Measurements from ENCODE around the gene HTR2C. TPM values are rescaled to one million over a fixed set of nuclear protein-coding genes. Genes with fewer than 3 reads are reported as not detected.

The HTR2C gene
- polyA plus RNA-seq, 2 of the 4 experiments (the other 2 are of a cell fraction): not detected

GRCh38 chrX:114582698-114583395, 1.0 kb upstream of the HTR2C start:
- H3K4me2 ChIP-seq: no peak overlapping the region
- ChIA-PET CTCF (no interaction called here), POLR2A (no interaction called here)
- H3K27ac ChIP-seq: no peak overlapping the region
- ATAC-seq (no peak), DNase-seq (ENCODE audit: low read depth in 1 of 2, low spot score in 1 of 2) (no peak), FAIRE-seq (no peak)
- TF ChIP-seq FOSB (CRISPR knock-in tag; IDR thresholded peaks at IDR 0.05): no peak
- no peak for TF ChIP-seq ZFP36 (IDR thresholded peaks at IDR 0.05; ENCODE audit: borderline replicate concordance, partially characterized antibody)
- TF ChIP-seq POLR2AphosphoS2 (conservative IDR thresholded peaks at IDR 0.05; ENCODE audit: low read length): no peak
- TF ChIP-seq ESRRA (IDR thresholded peaks at IDR 0.05; ENCODE audit: borderline replicate concordance, low read length): no peak
- TF ChIP-seq EP300 (IDR thresholded peaks at IDR 0.05): no peak
- no peak for TF ChIP-seq CBX8 (IDR thresholded peaks at IDR 0.05)
- no peak for TF ChIP-seq REST (IDR thresholded peaks at IDR 0.05)
- TF ChIP-seq EHMT2 (IDR thresholded peaks at IDR 0.05; ENCODE audit: low read depth): no peak
- no peak for TF ChIP-seq RCOR1 (IDR thresholded peaks at IDR 0.05; ENCODE audit: low read depth, low read length)
- TF ChIP-seq SREBF2 (IDR thresholded peaks at IDR 0.05): no peak
- no peak for TF ChIP-seq KDM5A (IDR thresholded peaks at IDR 0.05)
- no peak for TF ChIP-seq ELK1 (IDR thresholded peaks at IDR 0.05; ENCODE audit: low read depth, low read length)
- TF ChIP-seq ATOH8 (CRISPR knock-in tag; IDR thresholded peaks at IDR 0.05; ENCODE audit: low read depth): no peak
- TF ChIP-seq ZC3H11A (IDR thresholded peaks at IDR 0.05): no peak
- no peak for TF ChIP-seq RAD21 (conservative IDR thresholded peaks at IDR 0.05 in 1 of 2, IDR thresholded peaks at IDR 0.05 in 1 of 2)
- TF ChIP-seq HES2 (IDR thresholded peaks at IDR 0.05): no peak
- TF ChIP-seq SMC3 (IDR thresholded peaks at IDR 0.05): no peak
- no peak for TF ChIP-seq HEYL (CRISPR knock-in tag; IDR thresholded peaks at IDR 0.05)
- WGBS (ENCODE audit: missing lambda C conversion rate): 67% methylated on average over 13 of the region's 36 CpGs
- H3K4me1 ChIP-seq: no peaks in the 10 kb centered on the region
- no peaks in the 10 kb centered on the region for H3K9me3 ChIP-seq
- no peak overlapping the region for H3K4me3 ChIP-seq

GRCh38 chrX:114584375-114584943, 573 bp downstream of the HTR2C start:
- Histone ChIP-seq H3K4me3 (no peak overlapping the region), H3K4me1 (no peaks in the 10 kb centered on the region), H3K4me2 (no peak overlapping the region), H3K27ac (no peak overlapping the region), H3K9me3 (no peaks in the 10 kb centered on the region)
- ATAC-seq (no peak), FAIRE-seq (no peak), DNase-seq (ENCODE audit: low read depth in 1 of 2, low spot score in 1 of 2) (no peak)
- ChIA-PET POLR2A (no interaction called here), CTCF (no interaction called here)
- WGBS (ENCODE audit: missing lambda C conversion rate): 37% methylated on average over 27 of the region's 56 CpGs
- no peak for TF ChIP-seq HMGXB4 (CRISPR knock-in tag; IDR thresholded peaks at IDR 0.05; ENCODE audit: borderline replicate concordance)

Measured in A549 (cell line).